ENCODE results near the gene GFY. TPM values are rescaled to one million over a fixed set of nuclear protein-coding genes. Genes with fewer than 3 reads are reported as not detected.

GFY gene
- total RNA-seq, 1 donor from 2014 or later = not detected

DNA sequence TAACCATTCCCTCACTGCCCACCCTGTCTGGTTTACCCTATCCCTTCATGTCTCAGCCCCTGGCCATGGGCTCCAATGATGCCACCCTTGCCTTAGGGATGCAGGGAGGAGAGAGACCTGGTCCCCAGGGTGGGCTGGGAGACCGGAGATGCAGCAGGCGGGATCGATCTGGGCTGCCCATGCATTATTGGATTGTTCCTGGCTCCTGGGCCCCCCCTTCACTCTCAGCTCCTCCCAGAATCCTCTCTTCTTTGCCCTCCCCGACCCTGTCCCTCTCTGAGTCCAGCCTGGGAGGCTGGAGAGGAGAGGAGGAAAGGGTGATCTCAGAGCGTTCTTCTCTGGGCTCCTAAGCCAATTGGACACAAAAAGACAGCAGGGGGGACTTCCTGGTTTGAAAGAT, 31.3 kb upstream of the GFY start:
- H3K4me3 ChIP-seq = no peak overlapping the region
- H3K9me3 ChIP-seq = no peaks in the 10 kb centered on the region
- no peaks in the 10 kb centered on the region for H3K36me3 ChIP-seq
- no peaks in the 10 kb centered on the region for H3K27me3 ChIP-seq
- TF ChIP-seq POLR2AphosphoS5 (IDR thresholded peaks at IDR 0.05; ENCODE audit: insufficient read depth in 1 of 2, low read depth in 1 of 2) = no peak
- TF ChIP-seq, protein P1, sequence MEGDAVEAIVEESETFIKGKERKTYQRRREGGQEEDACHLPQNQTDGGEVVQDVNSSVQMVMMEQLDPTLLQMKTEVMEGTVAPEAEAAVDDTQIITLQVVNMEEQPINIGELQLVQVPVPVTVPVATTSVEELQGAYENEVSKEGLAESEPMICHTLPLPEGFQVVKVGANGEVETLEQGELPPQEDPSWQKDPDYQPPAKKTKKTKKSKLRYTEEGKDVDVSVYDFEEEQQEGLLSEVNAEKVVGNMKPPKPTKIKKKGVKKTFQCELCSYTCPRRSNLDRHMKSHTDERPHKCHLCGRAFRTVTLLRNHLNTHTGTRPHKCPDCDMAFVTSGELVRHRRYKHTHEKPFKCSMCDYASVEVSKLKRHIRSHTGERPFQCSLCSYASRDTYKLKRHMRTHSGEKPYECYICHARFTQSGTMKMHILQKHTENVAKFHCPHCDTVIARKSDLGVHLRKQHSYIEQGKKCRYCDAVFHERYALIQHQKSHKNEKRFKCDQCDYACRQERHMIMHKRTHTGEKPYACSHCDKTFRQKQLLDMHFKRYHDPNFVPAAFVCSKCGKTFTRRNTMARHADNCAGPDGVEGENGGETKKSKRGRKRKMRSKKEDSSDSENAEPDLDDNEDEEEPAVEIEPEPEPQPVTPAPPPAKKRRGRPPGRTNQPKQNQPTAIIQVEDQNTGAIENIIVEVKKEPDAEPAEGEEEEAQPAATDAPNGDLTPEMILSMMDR (IDR thresholded peaks at IDR 0.05) = no peak
- no peak for TF ChIP-seq POLR2A (IDR thresholded peaks at IDR 0.05)
- H3K4me1 ChIP-seq = no peaks in the 10 kb centered on the region
- intact Hi-C loops (cut with DNase I) = loop anchor here (5.0 kb wide), 1 partner anchor 43 kb away; no protein-coding TSS in a partner anchor
- H3K27ac ChIP-seq = no peak overlapping the region
- DNase-seq (ENCODE audit: extremely low spot score in 2 of 2) = no peak

DNA sequence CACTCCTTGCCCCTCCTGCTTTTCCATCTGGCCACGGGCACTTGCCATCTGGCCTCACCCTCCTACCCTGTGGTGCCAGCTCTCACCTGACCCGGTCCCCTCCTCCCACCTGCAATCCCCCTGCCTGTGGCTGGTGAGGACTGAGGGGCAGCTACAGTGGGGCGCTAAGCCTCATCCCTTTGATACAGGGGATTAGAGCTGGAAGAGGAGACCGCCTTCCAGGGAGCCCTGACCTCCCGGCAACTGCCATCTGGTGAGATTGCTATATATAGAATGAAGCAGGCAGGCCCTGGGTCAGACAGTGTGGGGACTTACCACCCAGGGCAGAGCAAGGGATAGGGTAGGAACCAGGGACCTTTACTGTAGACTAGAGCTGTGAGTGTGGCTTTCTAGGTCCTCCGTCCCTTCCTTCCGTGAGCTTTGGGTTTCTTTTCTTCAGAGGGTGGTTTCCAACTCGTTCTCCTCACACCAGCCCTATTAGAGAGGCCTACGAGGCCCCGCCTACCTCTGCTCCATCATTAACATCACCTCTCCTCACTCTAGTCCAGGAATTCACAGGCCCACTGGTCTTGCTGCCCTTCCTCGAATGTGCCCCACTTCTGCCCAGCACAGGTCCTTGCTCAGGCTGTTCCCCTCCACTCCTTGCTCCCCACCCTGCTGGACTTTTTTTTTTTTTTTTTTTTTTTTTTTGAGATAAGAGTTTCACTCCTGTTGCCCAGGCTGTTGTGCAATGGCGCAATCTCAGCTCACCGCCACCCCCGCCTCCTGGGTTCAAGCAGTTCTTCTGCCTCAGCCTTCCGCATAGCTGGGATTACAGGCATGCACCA, 29.4 kb upstream of the GFY start:
- no peaks in the 10 kb centered on the region for H3K27me3 ChIP-seq
- H3K36me3 ChIP-seq = no peaks in the 10 kb centered on the region
- intact Hi-C loops (cut with DNase I) = no loop called here
- H3K9me3 ChIP-seq = no peaks in the 10 kb centered on the region
- no peak overlapping the region for H3K4me3 ChIP-seq
- H3K27ac ChIP-seq = no peak overlapping the region
- TF ChIP-seq POLR2A (IDR thresholded peaks at IDR 0.05) (no peak), POLR2AphosphoS5 (IDR thresholded peaks at IDR 0.05; ENCODE audit: insufficient read depth in 1 of 2, low read depth in 1 of 2) (no peak)
- TF ChIP-seq, protein P1 (IDR thresholded peaks at IDR 0.05) = no peak
- no peaks in the 10 kb centered on the region for H3K4me1 ChIP-seq
- no peak for DNase-seq (ENCODE audit: extremely low spot score in 2 of 2)

DNA sequence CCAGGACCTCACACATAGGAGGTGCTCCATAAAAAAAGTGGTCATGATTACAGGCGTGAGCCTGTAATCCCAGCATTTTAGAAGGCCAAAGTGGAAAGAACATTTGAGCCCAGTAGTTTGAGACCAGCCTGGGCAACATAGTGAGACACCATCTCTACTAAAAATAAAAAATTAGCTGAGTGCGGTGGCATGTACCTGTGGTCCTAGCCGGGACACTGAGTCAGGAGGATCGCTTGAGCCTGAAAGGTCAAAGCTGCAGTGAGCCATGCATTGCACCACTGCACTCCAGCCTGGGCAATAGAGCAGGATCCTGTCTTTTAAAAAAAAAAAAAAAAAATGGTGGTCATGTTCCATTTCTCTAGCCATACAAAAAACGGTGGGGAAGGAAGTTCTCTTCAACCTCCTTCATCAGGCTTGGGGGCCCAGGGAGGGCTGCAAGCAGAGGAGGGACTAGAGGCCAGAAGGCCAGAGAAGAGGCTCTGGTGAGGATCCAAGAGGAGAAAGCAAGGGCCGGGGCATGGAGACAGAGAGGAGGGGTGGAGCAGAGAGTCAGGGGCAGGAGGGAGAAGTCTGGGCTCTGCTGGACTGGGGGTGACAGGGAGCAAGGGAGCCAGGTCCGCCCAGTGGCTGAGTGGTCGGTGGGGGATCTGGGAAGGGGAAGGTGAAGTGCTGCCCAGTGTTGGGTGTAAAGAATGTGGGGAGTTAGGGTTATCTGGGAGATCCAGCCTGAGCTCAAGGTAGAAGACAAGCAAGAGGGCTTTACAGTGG, 28.3 kb upstream of the GFY start:
- Histone ChIP-seq H3K9me3 (no peaks in the 10 kb centered on the region), H3K27me3 (no peaks in the 10 kb centered on the region), H3K4me3 (no peak overlapping the region), H3K4me1 (no peaks in the 10 kb centered on the region), H3K36me3 (no peaks in the 10 kb centered on the region), H3K27ac (no peak overlapping the region)
- intact Hi-C loops (cut with DNase I) = no loop called here
- no peak for DNase-seq (ENCODE audit: extremely low spot score in 2 of 2)
- TF ChIP-seq, protein P1 (IDR thresholded peaks at IDR 0.05) = no peak
- TF ChIP-seq POLR2A (IDR thresholded peaks at IDR 0.05) (no peak), POLR2AphosphoS5 (IDR thresholded peaks at IDR 0.05; ENCODE audit: insufficient read depth in 1 of 2, low read depth in 1 of 2) (no peak)

DNA sequence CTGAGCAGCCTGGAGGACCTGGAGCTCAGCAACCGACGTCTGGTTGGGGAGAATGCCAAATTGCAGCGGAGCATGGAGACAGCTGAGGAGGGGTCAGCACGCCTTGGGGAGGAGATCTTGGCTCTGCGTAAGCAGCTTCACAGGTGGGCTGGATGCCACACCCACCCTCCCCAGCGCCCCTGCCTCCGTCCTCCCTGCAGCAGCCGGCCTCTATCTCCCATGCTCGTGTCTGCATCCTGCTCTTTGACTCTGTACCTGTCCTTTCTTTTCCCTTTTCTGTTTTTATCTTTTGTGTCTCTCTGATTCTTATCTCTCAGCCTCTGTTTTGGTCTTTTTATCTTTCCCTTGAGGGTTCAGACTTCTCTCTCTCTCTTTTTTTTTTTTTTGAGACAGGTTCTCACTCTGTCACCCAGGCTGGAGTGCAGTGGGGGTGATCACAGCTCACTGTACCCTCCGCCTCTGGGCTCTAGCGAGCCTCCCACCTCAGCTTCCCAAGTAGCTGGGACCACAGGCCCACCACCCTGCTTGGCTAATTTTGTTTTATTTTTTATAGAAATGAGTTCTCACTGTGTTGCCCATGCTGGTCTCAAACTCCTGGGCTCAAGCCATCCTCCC, 27.1 kb upstream of the GFY start:
- intact Hi-C loops (cut with DNase I) = no loop called here
- H3K4me3 ChIP-seq = no peak overlapping the region
- no peaks in the 10 kb centered on the region for H3K9me3 ChIP-seq
- H3K27ac ChIP-seq = no peak overlapping the region
- no peaks in the 10 kb centered on the region for H3K4me1 ChIP-seq
- H3K27me3 ChIP-seq = no peaks in the 10 kb centered on the region
- DNase-seq (ENCODE audit: extremely low spot score in 2 of 2) = no peak
- no peaks in the 10 kb centered on the region for H3K36me3 ChIP-seq
- TF ChIP-seq POLR2AphosphoS5 (IDR thresholded peaks at IDR 0.05; ENCODE audit: insufficient read depth in 1 of 2, low read depth in 1 of 2) (no peak), POLR2A (IDR thresholded peaks at IDR 0.05) (no peak)
- TF ChIP-seq, protein P1 (IDR thresholded peaks at IDR 0.05) = no peak

All from vagina (tissue), 2 donors.